Effector memory CD4-positive, alpha-beta T cell (primary cell): Measurements from ENCODE around the gene KCNN4.

Source experiments
- DNase-seq, 3 donors: peaks; one replicate each; pipeline ENCODE4 v3.0.0-alpha.2; 2020
- H3K27ac ChIP-seq: 2 replicates; pipeline ENCODE4 v1.7.0; 2013; ENCODE audit warnings: mild to moderate bottlenecking, low read length, moderate library complexity; ENCODE audit not compliant: insufficient read depth, poor library complexity, severe bottlenecking
- H3K27me3 ChIP-seq: replicated peaks from 2 replicates; pipeline ENCODE4 v1.7.0; 2013; ENCODE audit warnings: mild to moderate bottlenecking, low read length; ENCODE audit not compliant: insufficient read depth, control insufficient read depth, poor library complexity, severe bottlenecking
- H3K36me3 ChIP-seq: 2 replicates; pipeline ENCODE4 v1.7.0; 2013; ENCODE audit warnings: mild to moderate bottlenecking, low read length, moderate library complexity; ENCODE audit not compliant: control insufficient read depth, insufficient read depth
- H3K4me1 ChIP-seq: 2 replicates; pipeline ENCODE4 v1.7.0; 2013; ENCODE audit warnings: low read length, mild to moderate bottlenecking; ENCODE audit not compliant: control insufficient read depth, insufficient read depth, poor library complexity, severe bottlenecking
- H3K4me3 ChIP-seq: 2 replicates; pipeline ENCODE4 v1.7.0; 2013; ENCODE audit warnings: low read length, low read depth, mild to moderate bottlenecking; ENCODE audit not compliant: insufficient read depth, poor library complexity, severe bottlenecking
- H3K9me3 ChIP-seq: 2 replicates; pipeline ENCODE4 v1.7.0; 2013; ENCODE audit warnings: mild to moderate bottlenecking, low read length, moderate library complexity; ENCODE audit not compliant: control insufficient read depth

Gene KCNN4

DNA sequence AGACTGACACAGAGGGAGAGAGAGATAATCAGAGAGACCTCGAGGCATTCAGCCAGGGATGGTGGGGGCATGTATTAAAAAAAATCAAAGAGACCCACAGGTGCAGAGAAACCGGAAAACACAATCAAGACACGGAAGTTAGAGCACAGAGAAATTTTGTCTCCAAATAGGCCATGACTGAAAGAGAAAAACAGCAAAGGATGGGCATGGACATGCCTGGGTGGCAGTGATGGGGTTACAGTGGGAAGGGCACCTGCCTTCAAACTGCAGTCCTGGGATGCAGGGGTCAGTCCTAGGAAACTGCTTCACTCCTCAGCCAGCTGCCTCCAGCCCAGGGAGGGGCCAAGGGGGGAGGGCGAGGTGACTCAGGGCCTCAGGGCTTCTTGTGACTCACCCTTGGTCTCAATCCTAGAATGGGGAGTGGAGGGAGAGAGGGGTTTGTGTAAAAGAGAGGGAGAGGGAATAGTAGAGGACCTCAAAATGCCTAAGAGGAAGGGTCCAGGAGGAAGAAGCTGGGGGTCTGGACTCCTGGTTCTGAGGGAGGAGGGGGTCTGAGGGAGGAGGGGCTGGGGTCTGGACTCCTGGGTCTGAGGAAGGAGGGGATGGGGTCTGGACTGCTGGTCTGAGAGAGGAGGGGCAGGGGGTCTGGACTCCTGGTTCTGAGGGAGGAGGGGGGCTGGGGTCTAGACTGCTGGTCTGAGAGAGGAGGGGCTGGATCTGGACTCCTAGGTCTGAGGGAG is 3.6 kb upstream of the KCNN4 start:
- Histone ChIP-seq H3K27ac (peak overlapping the region; percentile 71), H3K9me3 (no peaks in the 10 kb centered on the region), H3K4me1 (peaks cover 37% of the 10 kb centered on the region), H3K36me3 (no peaks in the 10 kb centered on the region), H3K4me3 (no peak overlapping the region), H3K27me3 (no peaks in the 10 kb centered on the region)
- DNase-seq, result peak; percentile 36 to 57 (median 39)

DNA sequence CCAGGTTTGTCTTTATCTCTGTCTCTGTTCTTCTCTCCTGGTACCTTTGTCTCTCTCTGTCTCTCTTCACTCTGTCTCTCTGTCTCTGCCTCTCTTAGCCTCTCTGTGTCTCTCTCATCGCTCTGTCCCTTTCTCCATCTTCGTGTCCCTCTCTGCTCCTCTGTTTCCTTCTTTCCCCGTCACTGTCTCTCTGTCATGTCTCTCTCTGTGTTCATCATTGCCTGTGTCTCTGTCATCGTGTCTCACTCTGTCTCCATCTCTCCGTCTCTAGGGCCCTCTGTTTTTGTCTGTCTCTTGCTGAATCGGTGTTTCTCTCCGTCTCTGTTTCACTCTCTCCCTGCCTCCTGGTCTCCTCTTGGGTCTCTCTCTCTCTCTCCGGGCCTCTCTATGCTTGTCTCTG is 2.9 kb upstream of the KCNN4 start:
- H3K27me3 ChIP-seq, result no peaks in the 10 kb centered on the region
- no peak for DNase-seq
- H3K36me3 ChIP-seq, result no peaks in the 10 kb centered on the region
- H3K4me3 ChIP-seq, result no peak overlapping the region
- no peaks in the 10 kb centered on the region for H3K9me3 ChIP-seq
- peaks cover 45% of the 10 kb centered on the region for H3K4me1 ChIP-seq
- peak overlapping the region; percentile 71 for H3K27ac ChIP-seq

DNA sequence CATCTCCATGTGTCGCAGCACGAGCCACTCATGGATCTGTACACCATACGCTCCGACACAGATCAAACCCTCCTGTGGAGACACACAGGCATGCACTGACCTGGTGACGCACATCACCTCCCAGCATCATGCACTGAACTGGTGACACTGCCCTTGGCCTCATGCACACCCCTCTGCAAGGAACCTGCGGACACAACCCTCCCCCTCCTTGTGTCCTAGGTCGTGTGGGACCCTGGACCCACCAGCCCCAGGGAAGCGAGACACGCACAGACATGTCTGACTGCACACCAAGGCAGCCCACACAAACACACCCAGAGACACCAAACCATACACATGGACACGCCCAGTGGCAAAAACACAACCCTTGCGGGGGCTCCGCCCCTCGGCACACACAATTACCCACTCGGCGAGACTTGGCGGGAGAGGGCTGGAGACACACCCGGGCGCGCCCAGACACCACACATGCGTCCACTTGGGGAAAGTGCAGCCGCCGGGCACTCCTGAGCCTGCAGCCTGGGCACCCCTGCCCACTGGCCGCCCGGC is 2.0 kb upstream of the KCNN4 start:
- H3K9me3 ChIP-seq, result no peaks in the 10 kb centered on the region
- no peaks in the 10 kb centered on the region for H3K36me3 ChIP-seq
- peaks cover 54% of the 10 kb centered on the region for H3K4me1 ChIP-seq
- no peak overlapping the region for H3K4me3 ChIP-seq
- peak overlapping the region; percentile 19 for H3K27ac ChIP-seq
- H3K27me3 ChIP-seq, result no peaks in the 10 kb centered on the region
- no peak for DNase-seq

DNA sequence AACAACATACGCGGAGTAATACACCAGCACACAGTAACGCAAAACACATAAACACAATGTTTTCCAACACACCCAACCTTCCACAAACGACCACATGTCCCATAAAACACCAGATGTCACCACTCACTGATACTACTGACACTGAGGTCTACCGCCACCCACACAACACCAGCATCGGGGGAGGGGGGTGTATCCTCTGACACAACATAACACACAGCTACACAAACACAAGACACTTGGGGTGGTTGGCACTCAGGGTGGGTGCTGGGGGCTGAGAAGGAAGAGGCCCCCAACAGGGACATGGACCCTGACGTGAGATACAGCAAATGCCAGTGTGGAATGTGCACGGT is 1.5 kb upstream of the KCNN4 start:
- DNase-seq, result no peak
- peak overlapping the region; percentile 19 for H3K27ac ChIP-seq
- H3K36me3 ChIP-seq, result no peaks in the 10 kb centered on the region
- no peak overlapping the region for H3K4me3 ChIP-seq
- no peaks in the 10 kb centered on the region for H3K27me3 ChIP-seq
- H3K9me3 ChIP-seq, result no peaks in the 10 kb centered on the region
- H3K4me1 ChIP-seq, result peaks cover 59% of the 10 kb centered on the region

GRCh38 chr19:43781630-43782310 is 997 bp upstream of the KCNN4 start:
- DNase-seq, result no peak
- H3K27me3 ChIP-seq, result no peaks in the 10 kb centered on the region
- peak overlapping the region; percentile 6 for H3K4me3 ChIP-seq
- H3K36me3 ChIP-seq, result no peaks in the 10 kb centered on the region
- H3K27ac ChIP-seq, result peak overlapping the region; percentile 72
- peaks cover 64% of the 10 kb centered on the region for H3K4me1 ChIP-seq
- no peaks in the 10 kb centered on the region for H3K9me3 ChIP-seq

- H3K4me3 ChIP-seq, result peak overlapping the region; percentile 51
- peaks cover 66% of the 10 kb centered on the region for H3K4me1 ChIP-seq
- H3K27me3 ChIP-seq, result no peaks in the 10 kb centered on the region
- H3K27ac ChIP-seq, result peak overlapping the region; percentile 72
- H3K9me3 ChIP-seq, result no peaks in the 10 kb centered on the region
- peaks cover 4% of the 10 kb centered on the region for H3K36me3 ChIP-seq
- no peak for DNase-seq
Measured at GRCh38 chr19:43779820-43780219, 953 bp downstream of the KCNN4 start.

GRCh38 chr19:43779147-43779819 is 1.5 kb downstream of the KCNN4 start:
- H3K9me3 ChIP-seq, result no peaks in the 10 kb centered on the region
- peak overlapping the region; percentile 51 for H3K4me3 ChIP-seq
- H3K27ac ChIP-seq, result peak overlapping the region; percentile 72
- no peaks in the 10 kb centered on the region for H3K27me3 ChIP-seq
- DNase-seq, result no peak
- peaks cover 4% of the 10 kb centered on the region for H3K36me3 ChIP-seq
- H3K4me1 ChIP-seq, result peaks cover 60% of the 10 kb centered on the region

DNA sequence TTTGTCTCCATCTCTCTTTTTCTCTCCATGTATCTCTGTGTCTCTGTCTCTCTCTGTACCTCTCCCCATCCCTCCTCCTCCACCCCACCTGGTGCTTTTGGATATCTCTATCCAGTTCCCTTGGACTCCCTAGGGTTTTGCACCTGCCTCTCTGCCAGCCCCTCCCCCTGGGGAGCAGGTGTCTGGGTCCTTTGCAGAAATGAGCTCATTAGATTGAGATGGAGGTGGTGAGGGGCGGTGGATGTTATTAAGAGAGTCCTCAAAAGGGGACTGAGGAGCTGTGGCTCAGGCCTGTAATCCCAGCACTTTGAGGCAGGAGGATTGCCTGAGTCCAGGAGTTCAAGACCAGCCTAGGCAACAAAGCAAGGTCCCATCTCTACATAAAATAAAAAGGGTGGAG is 2.1 kb downstream of the KCNN4 start:
- Histone ChIP-seq H3K27me3 (no peaks in the 10 kb centered on the region), H3K27ac (peak overlapping the region; percentile 72), H3K9me3 (no peaks in the 10 kb centered on the region), H3K36me3 (peaks cover 9% of the 10 kb centered on the region), H3K4me1 (peaks cover 54% of the 10 kb centered on the region), H3K4me3 (peak overlapping the region; percentile 32)
- DNase-seq, result no peak

- peak in 2 of 3 donors; percentile 15 to 49 for DNase-seq
- Histone ChIP-seq H3K27me3 (no peaks in the 10 kb centered on the region), H3K27ac (peak overlapping the region; percentile 72), H3K4me3 (no peak overlapping the region), H3K9me3 (no peaks in the 10 kb centered on the region), H3K4me1 (peaks cover 50% of the 10 kb centered on the region), H3K36me3 (peaks cover 24% of the 10 kb centered on the region)
Measured at GRCh38 chr19:43777163-43777695, 3.5 kb downstream of the KCNN4 start.
